SK-N-MC (cell line): Measurements from ENCODE around the gene ATPAF2.

Source experiments
- EZH2 ChIP-seq: fragments of 200-600 bp; sonication (generic); IDR thresholded peaks from one replicate; pipeline ENCODE4 v1.6.1; 2017; ENCODE audit warnings: antibody characterized with exemption
- FOXP2 ChIP-seq: optimal IDR thresholded peaks from 2 replicates; pipeline ENCODE3; 2011; ENCODE audit warnings: mild to moderate bottlenecking, moderate library complexity; ENCODE audit not compliant: insufficient read depth; ENCODE audit errors: extremely low read length, control extremely low read depth
- POLR2AphosphoS5 ChIP-seq: IDR thresholded peaks from 2 replicates; pipeline ENCODE4 v1.6.1; 2012; ENCODE audit warnings: mild to moderate bottlenecking, low read depth, low read length, borderline replicate concordance

DNA sequence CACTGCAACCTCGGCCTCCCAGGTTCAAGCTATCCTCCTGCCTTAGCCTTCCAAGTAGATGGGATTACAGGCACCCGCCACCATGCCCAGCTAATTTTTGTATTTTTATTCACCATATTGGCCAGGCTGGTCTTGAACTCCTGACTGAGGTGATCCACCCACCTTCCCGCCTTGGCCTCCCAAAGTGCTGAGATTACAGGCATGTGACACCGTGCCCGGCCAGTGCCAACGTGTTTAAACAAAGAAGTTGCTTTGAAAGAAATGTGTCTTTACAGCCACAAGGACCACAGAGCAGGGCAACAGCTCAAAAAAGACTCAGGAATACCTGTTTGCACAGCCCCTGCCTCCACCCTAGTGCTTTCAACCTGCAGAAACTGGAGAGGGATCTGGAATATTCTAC is 25.0 kb downstream of the ATPAF2 start:
- TF ChIP-seq FOXP2 = no peak
- TF ChIP-seq EZH2 = no peak
- no peak for TF ChIP-seq POLR2AphosphoS5
